Heart left ventricle (tissue), 13 donors: ENCODE results near the gene PLCB4.

Experiments
- CTCF ChIP-seq, 12 donors: fragments of 200-600 bp; sonication (generic) in 4 of 12; IDR thresholded peaks; one replicate each; pipeline versions ENCODE4 v1.5.0 to v1.8.0; 2018 to 2022; ENCODE audit warnings: antibody characterized with exemption in 12 of 12, mild to moderate bottlenecking in 5 of 12
- POLR2A ChIP-seq, 2 donors: fragments of 450-650 bp; IDR thresholded peaks; one replicate each; pipeline ENCODE4 v1.6.1; 2017; ENCODE audit warnings: antibody characterized with exemption in 2 of 2, mild to moderate bottlenecking in 2 of 2, moderate library complexity in 2 of 2
- donor health status: ischemic (EF 13 %, LVEDD 7.1; RV severe dilation, severe dysfunction).
- donor health status: DM: no; HTN: yes; CAD: no.
- donor health status: DM: no; HTN: no; CAD: no.
- donor health status: ischemic (EF 25% LVEDD 6.9; RV normal size, moderate dysfunction).
- donor health status: ischemic (EF 25% LVEDD 5.7; RV mildly dilated, moderate dysfunction).
- donor health status: ischemic (EF 35%, LVEDD 5.7; RV mildly dilated, moderate dysfunction).
- donor health status: nonischemic (EF 11% LVEDD 7.7; RV severe dilation, severe dysfunction).
- donor health status: DM: yes; HTN: yes; CAD: no.
- donor health status: PGD.
- donor health status: ischemic (EF 29% LVEDD 5.4; RV normal size, mild dysfunction).
- donor health status: nonischemic (EF 23%, LVEDD 6.1; RV moderate dilation, normal function).

- TF ChIP-seq POLR2A (IDR thresholded peaks at IDR 0.05) (no peak), CTCF (IDR thresholded peaks at IDR 0.05) (no peak)
Measured at GRCh38 chr20:9276966-9277468, 208.1 kb downstream of the PLCB4 start.
